Ovary (tissue), 3 donors: ENCODE data around the gene TMEM50B.

Source experiments
- POLR2A ChIP-seq: fragments of 450-650 bp; IDR thresholded peaks from one replicate; pipeline ENCODE4 v1.6.1; 2017; ENCODE audit warnings: antibody characterized with exemption, mild to moderate bottlenecking, moderate library complexity
- TF ChIP-seq, protein P1 (sequence below), 3 donors: fragments of 450-650 bp in 2 of 3; fragments of 200-600 bp in 1 of 3; IDR thresholded peaks; one replicate each; pipeline versions ENCODE4 v1.5.1 to v1.8.0; 2016 to 2022; ENCODE audit warnings: antibody characterized with exemption in 3 of 3, mild to moderate bottlenecking in 1 of 3
- donor health status: DM: no; HTN: no; CAD: no.

DNA sequence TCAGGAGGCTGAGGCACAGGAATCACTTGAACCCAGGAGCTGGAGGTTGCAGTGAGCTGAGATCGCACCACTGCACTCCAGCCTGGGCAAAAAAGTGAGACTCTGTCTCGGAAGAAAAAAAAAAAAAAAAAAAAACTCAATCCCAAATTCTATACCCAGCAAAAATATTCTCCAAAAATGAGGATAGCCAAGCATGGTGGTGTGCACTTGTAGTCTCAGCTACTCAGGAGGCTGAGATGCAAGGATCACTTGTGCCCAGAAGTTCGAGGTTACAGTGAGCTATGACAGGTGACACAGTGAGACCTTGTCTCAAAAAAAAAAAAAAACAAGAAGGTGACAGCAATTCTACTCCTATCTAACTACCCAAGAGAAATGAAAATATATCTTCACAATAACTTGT is 6.4 kb downstream of the TMEM50B start:
- TF ChIP-seq, protein P1, sequence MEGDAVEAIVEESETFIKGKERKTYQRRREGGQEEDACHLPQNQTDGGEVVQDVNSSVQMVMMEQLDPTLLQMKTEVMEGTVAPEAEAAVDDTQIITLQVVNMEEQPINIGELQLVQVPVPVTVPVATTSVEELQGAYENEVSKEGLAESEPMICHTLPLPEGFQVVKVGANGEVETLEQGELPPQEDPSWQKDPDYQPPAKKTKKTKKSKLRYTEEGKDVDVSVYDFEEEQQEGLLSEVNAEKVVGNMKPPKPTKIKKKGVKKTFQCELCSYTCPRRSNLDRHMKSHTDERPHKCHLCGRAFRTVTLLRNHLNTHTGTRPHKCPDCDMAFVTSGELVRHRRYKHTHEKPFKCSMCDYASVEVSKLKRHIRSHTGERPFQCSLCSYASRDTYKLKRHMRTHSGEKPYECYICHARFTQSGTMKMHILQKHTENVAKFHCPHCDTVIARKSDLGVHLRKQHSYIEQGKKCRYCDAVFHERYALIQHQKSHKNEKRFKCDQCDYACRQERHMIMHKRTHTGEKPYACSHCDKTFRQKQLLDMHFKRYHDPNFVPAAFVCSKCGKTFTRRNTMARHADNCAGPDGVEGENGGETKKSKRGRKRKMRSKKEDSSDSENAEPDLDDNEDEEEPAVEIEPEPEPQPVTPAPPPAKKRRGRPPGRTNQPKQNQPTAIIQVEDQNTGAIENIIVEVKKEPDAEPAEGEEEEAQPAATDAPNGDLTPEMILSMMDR (IDR thresholded peaks at IDR 0.05): no peak
- TF ChIP-seq POLR2A: no peak
